Naive thymus-derived CD4-positive, alpha-beta T cell (primary cell): ENCODE data around the gene TRAK2. TPM values are rescaled to one million over a fixed set of nuclear protein-coding genes. Genes with fewer than 3 reads are reported as not detected.

ENCODE experiments used
- ATAC-seq: fragments of 150-1000 bp; cut with Tn5 transposase; 2 replicates; pipeline ENCODE4 v1.10.0; 2021; ENCODE audit warnings: mild to moderate bottlenecking, moderate library complexity
- CTCF ChIA-PET: fragments of 350-600 bp; sonication (Branson Sonifier 250); formaldehyde crosslinking; loops from one replicate; lab custom pipeline; 2021; ENCODE audit warnings: antibody characterized with exemption; lab: Charles Lee
- POLR2A ChIA-PET: fragments of 350-600 bp; sonication (Branson Sonifier 250); formaldehyde crosslinking; loops from one replicate; lab custom pipeline; 2021; ENCODE audit warnings: antibody characterized with exemption, inconsistent platforms; lab: Charles Lee
- DNase-seq, 9 donors: peaks; one replicate each; pipeline versions ENCODE4 v3.0.0 to v3.0.0-alpha.2; 2020 to 2022; ENCODE audit warnings: mixed read lengths in 1 of 9
- H3K27ac ChIP-seq: one replicate; pipeline ENCODE4 v1.7.0; 2013; ENCODE audit warnings: mild to moderate bottlenecking, low read depth, low read length, moderate library complexity
- H3K27me3 ChIP-seq, 2 donors: one replicate each; pipeline ENCODE4 v1.7.0; 2013; ENCODE audit warnings: low read length in 2 of 2, mild to moderate bottlenecking in 2 of 2, moderate library complexity in 2 of 2; ENCODE audit not compliant: control insufficient read depth in 2 of 2, insufficient read depth in 2 of 2
- H3K36me3 ChIP-seq, 3 experiments: 1 replicate in 2 of 3; 2 replicates in 1 of 3; pipeline ENCODE4 v1.7.0; 2013; ENCODE audit warnings: low read length in 3 of 3, mild to moderate bottlenecking in 3 of 3, moderate library complexity in 1 of 3; ENCODE audit not compliant: insufficient read depth in 3 of 3, control insufficient read depth in 2 of 3
- H3K4me1 ChIP-seq, 2 donors: one replicate each; pipeline ENCODE4 v1.7.0; 2013; ENCODE audit warnings: low read length in 2 of 2, mild to moderate bottlenecking in 2 of 2, moderate library complexity in 1 of 2; ENCODE audit not compliant: control insufficient read depth in 2 of 2, insufficient read depth in 2 of 2
- H3K4me3 ChIP-seq: 2 replicates; pipeline ENCODE4 v1.7.0; 2013; ENCODE audit warnings: mild to moderate bottlenecking, low read length
- H3K9me3 ChIP-seq, 3 experiments: 1 replicate in 2 of 3; 2 replicates in 1 of 3; pipeline ENCODE4 v1.7.0; 2013; ENCODE audit warnings: low read length in 3 of 3; ENCODE audit not compliant: control insufficient read depth in 2 of 3
- H3K27ac Mint-ChIP-seq, 9 donors: one replicate each; pipeline ENCODE4 v1.8.0; 2020 to 2022; ENCODE audit warnings: mixed read lengths in 9 of 9, mild to moderate bottlenecking in 8 of 9, moderate library complexity in 5 of 9, inconsistent platforms in 2 of 9
- H3K27me3 Mint-ChIP-seq, 5 donors: one replicate each; pipeline ENCODE4 v1.8.0; 2021 to 2022; ENCODE audit warnings: mixed read lengths in 5 of 5, mild to moderate bottlenecking in 1 of 5
- H3K36me3 Mint-ChIP-seq, 5 donors: one replicate each; pipeline ENCODE4 v1.8.0; 2020 to 2022; ENCODE audit warnings: mixed read lengths in 5 of 5, mild to moderate bottlenecking in 3 of 5, inconsistent platforms in 1 of 5
- H3K4me1 Mint-ChIP-seq, 7 donors: one replicate each; pipeline ENCODE4 v1.8.0; 2020 to 2022; ENCODE audit warnings: mixed read lengths in 7 of 7, mild to moderate bottlenecking in 3 of 7, inconsistent platforms in 1 of 7
- H3K4me3 Mint-ChIP-seq, 10 donors: one replicate each; pipeline ENCODE4 v1.8.0; 2020 to 2022; ENCODE audit warnings: mild to moderate bottlenecking in 10 of 10, mixed read lengths in 10 of 10, moderate library complexity in 6 of 10, inconsistent platforms in 2 of 10
- H3K9me3 Mint-ChIP-seq, 11 donors: one replicate each; pipeline ENCODE4 v1.8.0; 2020 to 2022; ENCODE audit warnings: mixed read lengths in 11 of 11, mild to moderate bottlenecking in 4 of 11, inconsistent platforms in 1 of 11, moderate library complexity in 1 of 11
- intact Hi-C, 2 donors: fragments of 100-400 bp; cut with micrococcal nuclease; formaldehyde crosslinking; loops; one replicate each; pipeline ENCODE4 v1.15.1; 2023
- polyA plus RNA-seq, 2 donors: library from polyadenylated mRNA; unstranded; fragments of 300-500 nt; fragmentation: Illumina TruSeq; gene quantifications; one replicate each; pipeline ENCODE4 v1.2.3, GENCODE V29; 2021
- total RNA-seq, 6 experiments: library from RNA in 5 of 6; stranded (reverse) in 5 of 6; gene quantifications; 1 replicate in 5 of 6; 2 replicates in 1 of 6; pipeline ENCODE4 v1.2.3 and lab custom pipeline; 2021 to 2026

The TRAK2 gene
- total and polyA plus RNA-seq, 7 experiments from 2014 or later: 27.2 to 47.6 (median 34.3) TPM

DNA sequence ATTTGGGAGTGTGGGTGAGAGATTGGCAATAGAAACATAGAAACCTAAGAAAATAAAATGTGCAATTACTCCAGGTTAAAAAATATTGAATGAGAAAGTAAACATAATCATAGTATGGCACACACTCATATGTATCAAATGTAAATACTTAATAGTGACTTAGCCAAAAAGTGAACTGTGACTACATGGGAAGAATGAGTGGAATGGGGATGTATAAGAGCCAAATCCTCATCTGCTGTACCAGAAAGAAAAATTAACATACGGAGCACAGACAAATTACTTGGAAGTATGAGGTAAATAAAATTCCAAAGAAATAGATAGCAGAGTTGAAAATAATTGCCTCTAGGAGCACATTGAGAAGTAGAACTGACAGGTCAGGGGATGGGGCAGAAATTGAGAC is 98.1 kb downstream of the TRAK2 start:
- peaks cover 7 to 35% (median 14%) of the 10 kb centered on the region in 5 donors for H3K36me3 Mint-ChIP-seq
- DNase-seq: no peak
- H3K4me1 Mint-ChIP-seq: no peaks in the 10 kb centered on the region
- peak overlapping the region in 1 of 9 donors; percentile 1 for H3K27ac Mint-ChIP-seq
- H3K4me1 ChIP-seq: no peaks in the 10 kb centered on the region
- CTCF ChIA-PET: no interaction called here
- H3K4me3 ChIP-seq: no peak overlapping the region
- intact Hi-C loops: no loop called here
- no peak for ATAC-seq
- no peaks in the 10 kb centered on the region for H3K9me3 ChIP-seq
- H3K27ac ChIP-seq: no peak overlapping the region
- peaks cover 0 to 4% (median 0%) of the 10 kb centered on the region in 11 donors for H3K9me3 Mint-ChIP-seq
- peaks cover 0 to 9% (median 0%) of the 10 kb centered on the region in 3 experiments for H3K36me3 ChIP-seq
- POLR2A ChIA-PET: no interaction called here
- H3K4me3 Mint-ChIP-seq: no peak overlapping the region
- H3K27me3 Mint-ChIP-seq: no peaks in the 10 kb centered on the region
- no peaks in the 10 kb centered on the region for H3K27me3 ChIP-seq

GRCh38 chr2:201350879-201351278 is 100.4 kb downstream of the TRAK2 start:
- H3K36me3 Mint-ChIP-seq: peaks cover 7 to 47% (median 20%) of the 10 kb centered on the region in 5 donors

DNA sequence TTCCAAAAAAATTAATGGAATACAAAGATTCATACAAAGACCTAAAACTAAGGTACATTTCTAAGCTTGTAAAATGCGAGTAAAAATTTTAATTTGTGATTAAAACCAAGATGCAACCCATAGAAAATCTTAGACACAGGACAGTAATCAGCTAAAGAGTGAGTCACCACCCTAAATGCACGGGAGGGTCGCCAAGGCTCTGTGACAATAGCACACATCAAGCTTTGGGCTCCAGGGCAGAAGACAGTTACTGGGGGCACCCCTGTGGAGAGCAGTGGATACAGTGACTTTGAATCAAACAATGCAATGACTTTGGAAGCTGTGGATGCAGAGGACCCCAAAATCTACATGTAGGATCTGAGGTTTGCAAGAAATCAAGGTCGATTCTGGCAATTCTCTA is 101.7 kb downstream of the TRAK2 start:
- intact Hi-C loops: no loop called here

More at GRCh38 chr2:201350879-201351278, 100.4 kb downstream of the TRAK2 start:
- Histone ChIP-seq H3K27ac (no peak overlapping the region), H3K27me3 (no peaks in the 10 kb centered on the region), H3K9me3 (no peaks in the 10 kb centered on the region), H3K36me3 (peaks cover 0 to 9% (median 0%) of the 10 kb centered on the region in 3 experiments), H3K4me3 (no peak overlapping the region), H3K4me1 (no peaks in the 10 kb centered on the region)
- Mint-ChIP-seq H3K27ac (no peak overlapping the region), H3K9me3 (peaks cover 0 to 4% (median 0%) of the 10 kb centered on the region in 11 donors), H3K27me3 (no peaks in the 10 kb centered on the region), H3K4me1 (peaks cover 0 to 1% (median 0%) of the 10 kb centered on the region in 7 donors), H3K4me3 (no peak overlapping the region)
- ATAC-seq (no peak), DNase-seq (no peak)
- ChIA-PET CTCF (no interaction called here), POLR2A (interaction anchor here (0.5 kb wide), 1 partner anchor 39 kb away, joined by 3 read pairs; no protein-coding TSS in a partner anchor)
- intact Hi-C loops: no loop called here

GRCh38 chr2:201348758-201349157 is 102.5 kb downstream of the TRAK2 start:
- Mint-ChIP-seq H3K27ac (no peak overlapping the region), H3K9me3 (no peaks in the 10 kb centered on the region), H3K27me3 (no peaks in the 10 kb centered on the region), H3K4me3 (no peak overlapping the region), H3K36me3 (peaks cover 13 to 61% (median 32%) of the 10 kb centered on the region in 5 donors), H3K4me1 (peaks cover 0 to 4% (median 0%) of the 10 kb centered on the region in 7 donors)
- no peaks in the 10 kb centered on the region for H3K4me1 ChIP-seq
- H3K9me3 ChIP-seq: no peaks in the 10 kb centered on the region
- H3K36me3 ChIP-seq: peaks cover 0 to 9% (median 0%) of the 10 kb centered on the region in 3 experiments
- no peak overlapping the region for H3K27ac ChIP-seq
- H3K4me3 ChIP-seq: no peak overlapping the region
- ATAC-seq (no peak), DNase-seq (no peak)
- intact Hi-C loops: no loop called here
- ChIA-PET POLR2A (no interaction called here), CTCF (no interaction called here)
- H3K27me3 ChIP-seq: no peaks in the 10 kb centered on the region

More for the DNA sequence above, 101.7 kb downstream of the TRAK2 start:
- CTCF ChIA-PET: no interaction called here
- Histone ChIP-seq H3K4me1 (no peaks in the 10 kb centered on the region), H3K27me3 (no peaks in the 10 kb centered on the region), H3K4me3 (no peak overlapping the region), H3K27ac (no peak overlapping the region), H3K36me3 (peaks cover 0 to 9% (median 0%) of the 10 kb centered on the region in 3 experiments), H3K9me3 (no peaks in the 10 kb centered on the region)
- Mint-ChIP-seq H3K36me3 (peaks cover 9 to 58% (median 29%) of the 10 kb centered on the region in 5 donors), H3K27ac (peak overlapping the region in 1 of 9 donors; percentile 34), H3K4me1 (peaks cover 0 to 2% (median 0%) of the 10 kb centered on the region in 7 donors), H3K27me3 (no peaks in the 10 kb centered on the region), H3K9me3 (peaks cover 0 to 4% (median 0%) of the 10 kb centered on the region in 11 donors), H3K4me3 (no peak overlapping the region)
- POLR2A ChIA-PET: no interaction called here
- ATAC-seq (no peak), DNase-seq (no peak)

- H3K4me3 ChIP-seq: no peak overlapping the region
These were observed 104.1 kb downstream of the TRAK2 start for GRCh38 chr2:201347138-201347537.

DNA sequence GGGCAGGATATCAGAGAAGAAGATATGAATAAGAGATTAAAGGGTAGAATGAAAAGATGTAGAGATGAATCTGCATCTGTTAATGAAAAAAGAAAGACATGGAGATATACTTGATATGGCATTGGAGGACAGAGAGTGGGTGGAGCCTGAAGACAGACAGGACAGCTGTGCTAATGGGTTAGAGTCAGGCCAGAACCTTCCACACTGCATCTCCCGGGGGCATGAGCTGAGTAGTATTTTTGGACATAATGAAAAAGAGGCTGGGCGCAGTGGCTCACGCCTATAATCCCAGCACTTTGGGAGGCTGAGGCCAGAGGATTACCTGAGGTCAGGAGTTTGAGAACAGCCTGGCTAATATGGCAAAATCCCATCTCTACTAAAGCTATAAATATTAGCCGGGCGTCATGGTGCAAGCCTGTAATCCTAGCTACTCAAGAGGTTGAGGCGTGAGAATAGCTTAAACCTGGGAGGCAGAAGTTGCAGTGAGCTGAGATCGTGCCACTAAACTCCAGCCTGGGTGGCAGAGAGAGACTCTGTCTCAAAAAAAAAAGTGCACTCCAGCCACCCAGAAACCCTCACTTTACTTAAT is 105.5 kb downstream of the TRAK2 start:
- H3K9me3 ChIP-seq: peaks cover 0 to 2% (median 0%) of the 10 kb centered on the region in 3 experiments
- H3K36me3 Mint-ChIP-seq: peaks cover 18 to 74% (median 53%) of the 10 kb centered on the region in 5 donors
- no peaks in the 10 kb centered on the region for H3K27me3 ChIP-seq
- POLR2A ChIA-PET: no interaction called here
- H3K36me3 ChIP-seq: peaks cover 0 to 4% (median 0%) of the 10 kb centered on the region in 3 experiments
- ATAC-seq (no peak), DNase-seq (no peak)
- H3K27ac ChIP-seq: no peak overlapping the region
- H3K4me1 ChIP-seq: peaks cover 0 to 3% of the 10 kb centered on the region in 2 donors
- peaks cover 0 to 10% (median 3%) of the 10 kb centered on the region in 7 donors for H3K4me1 Mint-ChIP-seq
- H3K4me3 Mint-ChIP-seq: no peak overlapping the region
- H3K27ac Mint-ChIP-seq: peak overlapping the region in 1 of 9 donors; percentile 4
- no peaks in the 10 kb centered on the region for H3K27me3 Mint-ChIP-seq
- CTCF ChIA-PET: no interaction called here
- intact Hi-C loops: no loop called here
- peaks cover 0 to 7% (median 0%) of the 10 kb centered on the region in 11 donors for H3K9me3 Mint-ChIP-seq
- no peak overlapping the region for H3K4me3 ChIP-seq

More at GRCh38 chr2:201347138-201347537, 104.1 kb downstream of the TRAK2 start:
- H3K27ac Mint-ChIP-seq: no peak overlapping the region
- Histone ChIP-seq H3K4me1 (no peaks in the 10 kb centered on the region), H3K27ac (no peak overlapping the region), H3K36me3 (peaks cover 0 to 9% (median 0%) of the 10 kb centered on the region in 3 experiments), H3K9me3 (no peaks in the 10 kb centered on the region), H3K27me3 (no peaks in the 10 kb centered on the region)
- no peak for DNase-seq
- no peaks in the 10 kb centered on the region for H3K27me3 Mint-ChIP-seq
- intact Hi-C loops: no loop called here
- peaks cover 0 to 3% (median 0%) of the 10 kb centered on the region in 11 donors for H3K9me3 Mint-ChIP-seq
- H3K4me1 Mint-ChIP-seq: peaks cover 0 to 4% (median 0%) of the 10 kb centered on the region in 7 donors
- peaks cover 18 to 76% (median 47%) of the 10 kb centered on the region in 5 donors for H3K36me3 Mint-ChIP-seq
- ChIA-PET CTCF (no interaction called here), POLR2A (no interaction called here)
- H3K4me3 Mint-ChIP-seq: no peak overlapping the region
- no peak for ATAC-seq
